Measurements from ENCODE around the gene GOLGA6L10. TPM values are rescaled to one million over a fixed set of nuclear protein-coding genes. Genes with fewer than 3 reads are reported as not detected.

Gene GOLGA6L10
- 0.35 and 0.90 TPM in 2 replicates for total RNA-seq (ENCODE audit: low replicate concordance)

GRCh38 chr15:82349375-82349774, at the start of gene GOLGA6L10:
Gene GOLGA6L10 (minus strand): TSS chr15:82349475. CDS start chr15:82349375, 100 bp downstream.

Other genes with a start within 250 kb of the GOLGA6L10 start
- gene EFL1, start 86.7 kb downstream of the GOLGA6L10 start, total RNA-seq (ENCODE audit: low replicate concordance): 17.9 and 19.6 TPM in 2 replicates
- 0.23 and 0.98 TPM in 2 replicates for gene SAXO2, start 86.7 kb downstream of the GOLGA6L10 start, total RNA-seq (ENCODE audit: low replicate concordance)
- gene GOLGA6L9, start 80.3 kb upstream of the GOLGA6L10 start, total RNA-seq (ENCODE audit: low replicate concordance): 2.0 and 3.9 TPM in 2 replicates
- 1,529 and 2,990 TPM in 2 replicates for gene RPS17, start 191.0 kb upstream of the GOLGA6L10 start, total RNA-seq (ENCODE audit: low replicate concordance)